Measurements from ENCODE around the gene TGM2. TPM values are rescaled to one million over a fixed set of nuclear protein-coding genes. Genes with fewer than 3 reads are reported as not detected.

Gene TGM2
- total and polyA plus RNA-seq, 9 of the 15 experiments (the other 6 are each of a cell fraction or from before 2014, with no cell fraction given), result 5.5 to 78.5 (median 37.6) TPM

- no peak for TF ChIP-seq ADNP (tag; IDR thresholded peaks at IDR 0.05)
- no peak for TF ChIP-seq POLR3G (IDR thresholded peaks at IDR 0.05; ENCODE audit: extremely low read depth, insufficient read length, insufficient replicate concordance)
- TF ChIP-seq MAZ (CRISPR knock-in tag; conservative IDR thresholded peaks at IDR 0.05 in 1 of 2, IDR thresholded peaks at IDR 0.05 in 1 of 2), result peak; percentile 70 to 90; a peak in 3 of 4 replicates
- no peak for TF ChIP-seq ZNF644 (tag; IDR thresholded peaks at IDR 0.05; ENCODE audit: low read depth)
- no peak for TF ChIP-seq MBD1 (CRISPR knock-in tag; IDR thresholded peaks at IDR 0.05)
- TF ChIP-seq ZKSCAN1 (IDR thresholded peaks at IDR 0.05; ENCODE audit: low read depth, low read length), result no peak
- TF ChIP-seq ZC3H4 (CRISPR knock-in tag; IDR thresholded peaks at IDR 0.05; ENCODE audit: borderline replicate concordance), result no peak
- TF ChIP-seq ZNF274 (IDR thresholded peaks at IDR 0.05; ENCODE audit: borderline replicate concordance, low read depth, low read length), result no peak
- no peak for TF ChIP-seq E2F3 (CRISPR knock-in tag; IDR thresholded peaks at IDR 0.05)
- no peak for TF ChIP-seq C11orf30 (IDR thresholded peaks at IDR 0.05; ENCODE audit: low read depth)
- no peak for TF ChIP-seq XRCC3 (IDR thresholded peaks at IDR 0.05)
- no peak for TF ChIP-seq TAF15 (IDR thresholded peaks at IDR 0.05; ENCODE audit: low read depth, low read length)
- peak in 1 of 2 experiments; percentile 20 for TF ChIP-seq AFF1 (IDR thresholded peaks at IDR 0.05; ENCODE audit: low read depth in 1 of 2, partially characterized antibody in 2 of 2)
- TF ChIP-seq ZNF445 (CRISPR knock-in tag; IDR thresholded peaks at IDR 0.05; ENCODE audit: low read depth), result no peak
- TF ChIP-seq BHLHE40 (IDR thresholded peaks at IDR 0.05; ENCODE audit: low read length), result no peak
- TF ChIP-seq KLF10 (CRISPR knock-in tag; IDR thresholded peaks at IDR 0.05), result no peak
- peak; percentile 96 for TF ChIP-seq HNRNPL (IDR thresholded peaks at IDR 0.05; ENCODE audit: low read depth, low read length)
- TF ChIP-seq ZNF184 (CRISPR knock-in tag; IDR thresholded peaks at IDR 0.05), result no peak
- no peak for TF ChIP-seq SIN3B (IDR thresholded peaks at IDR 0.05; ENCODE audit: low read depth)
- TF ChIP-seq PCBP2 (IDR thresholded peaks at IDR 0.05; ENCODE audit: low read depth, low read length, poor library complexity, severe bottlenecking), result no peak
- TF ChIP-seq ETS2 (tag; IDR thresholded peaks at IDR 0.05; ENCODE audit: borderline replicate concordance, poor library complexity, severe bottlenecking), result no peak
- TF ChIP-seq ILK (tag; IDR thresholded peaks at IDR 0.05; ENCODE audit: borderline replicate concordance, low read depth), result no peak
- no peak for TF ChIP-seq RBM25 (IDR thresholded peaks at IDR 0.05; ENCODE audit: low read depth, low read length, severe bottlenecking)
These were observed at the start of gene TGM2 (continued) for GRCh38 chr20:38165089-38165965.
